GM10248 (cell line): ENCODE data around the gene CILP2.

ENCODE experiments used
- CTCF ChIA-PET: fragments of 300-600 bp; sonication (Branson Sonifier 250); formaldehyde crosslinking; extraction: SDS; loops from one replicate; lab custom pipeline; 2021; ENCODE audit warnings: antibody characterized with exemption; lab: Yijun Ruan, JAX
- POLR2A ChIA-PET: fragments of 350-650 bp; sonication (Branson Sonifier 250); formaldehyde crosslinking; extraction: SDS; loops from one replicate; lab custom pipeline; 2020; ENCODE audit warnings: antibody characterized with exemption; lab: Yijun Ruan, JAX
- DNase-seq: peaks from one replicate; pipeline ENCODE4 v3.0.0; 2012; ENCODE audit errors: extremely low spot score
- CTCF ChIP-seq: IDR thresholded peaks from 2 replicates; pipeline ENCODE4 v1.5.1; 2012; ENCODE audit warnings: mild to moderate bottlenecking, low read depth; ENCODE audit errors: extremely low read depth, missing control alignments, control extremely low read depth

The CILP2 gene

GRCh38 chr19:19544257-19544953 is 6.3 kb downstream of the CILP2 start:
- ChIA-PET CTCF (interaction anchor here (1.8 to 16.5 kb wide), 3 partner anchors 8 to 10 kb away, joined by 8 to 251 read pairs (median 11); partner anchors contain the start of genes CILP2 and YJEFN3), POLR2A (no interaction called here)
- TF ChIP-seq CTCF, result no peak
- DNase-seq, result no peak

- ChIA-PET CTCF (interaction anchor here (2.0 to 16.5 kb wide), 2 partner anchors 10 to 11 kb away, joined by 11 to 251 read pairs; partner anchors contain the start of genes CILP2 and YJEFN3), POLR2A (no interaction called here)
- TF ChIP-seq CTCF, result no peak
- DNase-seq, result no peak
These were observed 7.0 kb downstream of the CILP2 start for GRCh38 chr19:19544954-19545591.

GRCh38 chr19:19545707-19546106 is 7.6 kb downstream of the CILP2 start:
- POLR2A ChIA-PET, result no interaction called here
- CTCF ChIA-PET, result interaction anchor here (2.0 to 16.5 kb wide), 2 partner anchors 10 to 11 kb away, joined by 11 to 251 read pairs; partner anchors contain the start of genes CILP2 and YJEFN3
- TF ChIP-seq CTCF, result no peak
- DNase-seq, result no peak

- CTCF ChIA-PET, result interaction anchor here (2.0 to 16.5 kb wide), 2 partner anchors 9 to 13 kb away, joined by 11 to 251 read pairs; partner anchors contain the start of genes CILP2 and YJEFN3
- no peak for TF ChIP-seq CTCF
- POLR2A ChIA-PET, result no interaction called here
These were observed 8.7 kb downstream of the CILP2 start for GRCh38 chr19:19546751-19547162.

GRCh38 chr19:19547674-19548336 is 9.7 kb downstream of the CILP2 start:
- POLR2A ChIA-PET, result interaction anchor here (0.5 kb wide), 1 partner anchor 116 kb away, joined by 3 read pairs; the partner anchor contains the start of gene ATP13A1
- no peak for DNase-seq
- CTCF ChIA-PET, result interaction anchor here (16.5 kb wide), 1 partner anchor 14 kb away, joined by 251 read pairs; the partner anchor contains the start of genes CILP2 and YJEFN3
- TF ChIP-seq CTCF, result no peak

More at GRCh38 chr19:19546751-19547162, 8.7 kb downstream of the CILP2 start:
- no peak for DNase-seq

GRCh38 chr19:19548915-19549759 is 11.1 kb downstream of the CILP2 start:
- ChIA-PET CTCF (interaction anchor here (1.1 to 16.5 kb wide), 4 partner anchors 9 to 91 kb away, joined by 3 to 251 read pairs (median 4); partner anchors contain the start of genes CILP2 and YJEFN3), POLR2A (no interaction called here)
- no peak for DNase-seq
- no peak for TF ChIP-seq CTCF
